DMS79 (cell line): ENCODE data around the gene SMU1.
A peak's percentile ranks its signal among the peaks of the same experiment; 100 is the strongest.

Source experiments
- DNase-seq: peaks from one replicate; lab custom pipeline; 2025; lab: John Stamatoyannopoulos, UW

Gene SMU1

DNA sequence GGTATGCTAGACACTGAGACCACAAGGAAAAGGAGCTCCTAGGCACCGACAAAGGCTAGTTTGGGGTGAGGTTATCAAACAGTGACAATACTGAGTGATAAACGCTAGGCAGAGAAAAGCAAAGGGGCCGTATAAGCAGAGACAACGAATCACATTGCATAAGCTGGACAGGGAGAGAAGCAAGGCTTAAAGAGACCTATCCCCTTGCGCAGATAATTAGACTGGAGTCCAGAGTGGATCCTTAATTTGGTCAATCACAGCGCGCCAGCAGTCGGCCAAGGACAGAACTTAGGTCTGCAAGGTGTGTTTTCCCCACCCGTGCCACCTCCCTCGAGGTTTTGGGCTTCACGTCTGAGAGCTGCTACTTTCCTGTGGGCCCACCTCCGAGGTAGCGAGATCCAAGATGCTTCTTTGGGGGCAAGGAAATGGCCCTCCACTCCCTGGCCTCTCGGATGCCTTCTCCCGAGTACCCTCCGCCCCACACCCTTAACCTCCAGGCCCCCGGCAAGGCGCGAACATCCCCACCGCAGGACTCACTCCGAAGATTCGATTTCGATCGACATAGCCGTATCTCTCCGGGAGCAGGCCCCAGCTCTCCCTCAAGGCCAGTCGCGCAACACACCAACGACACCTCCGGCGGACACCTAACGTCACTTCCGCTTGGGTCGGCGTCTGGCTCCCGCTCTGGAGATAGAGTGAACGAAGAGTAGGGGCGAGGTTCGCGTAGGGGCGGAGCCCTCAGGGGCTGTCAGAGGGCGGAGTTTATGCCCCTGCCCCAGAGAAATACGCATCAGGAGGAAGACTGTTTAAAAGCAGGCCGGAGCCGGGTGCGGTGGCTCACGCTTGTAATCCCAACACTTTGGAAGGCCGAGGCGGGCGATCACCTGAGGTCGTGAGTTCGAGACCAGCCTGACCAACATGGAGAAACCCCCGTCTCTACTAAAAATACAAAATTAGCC is at the start of gene SMU1:
Gene SMU1, minus strand, starts transcription at position 629 of the 959 bp plus-strand sequence. Its CDS starts 66 bp downstream, at position 563.
- peak; percentile 96 for DNase-seq

DNA sequence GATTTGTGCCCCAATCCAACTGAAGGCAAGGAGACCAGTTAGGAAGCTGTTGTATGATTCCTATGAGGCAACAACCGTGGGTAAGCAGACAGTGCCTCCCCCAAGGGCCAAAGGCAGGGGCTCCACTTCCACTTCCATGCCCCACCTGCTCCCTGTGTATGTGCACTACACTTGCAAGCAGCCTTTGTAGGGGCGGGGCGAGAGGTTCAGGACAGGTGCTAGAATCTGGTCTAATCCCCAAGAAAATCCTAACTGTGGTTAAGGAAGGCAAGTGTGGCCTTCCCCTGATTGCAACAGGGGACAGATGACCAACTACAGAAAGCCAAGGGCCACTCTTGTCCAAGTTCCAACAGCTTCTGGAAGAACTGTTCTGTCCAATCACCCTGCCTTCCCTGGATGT is 49.0 kb upstream of the SMU1 start:
- no peak for DNase-seq

DNA sequence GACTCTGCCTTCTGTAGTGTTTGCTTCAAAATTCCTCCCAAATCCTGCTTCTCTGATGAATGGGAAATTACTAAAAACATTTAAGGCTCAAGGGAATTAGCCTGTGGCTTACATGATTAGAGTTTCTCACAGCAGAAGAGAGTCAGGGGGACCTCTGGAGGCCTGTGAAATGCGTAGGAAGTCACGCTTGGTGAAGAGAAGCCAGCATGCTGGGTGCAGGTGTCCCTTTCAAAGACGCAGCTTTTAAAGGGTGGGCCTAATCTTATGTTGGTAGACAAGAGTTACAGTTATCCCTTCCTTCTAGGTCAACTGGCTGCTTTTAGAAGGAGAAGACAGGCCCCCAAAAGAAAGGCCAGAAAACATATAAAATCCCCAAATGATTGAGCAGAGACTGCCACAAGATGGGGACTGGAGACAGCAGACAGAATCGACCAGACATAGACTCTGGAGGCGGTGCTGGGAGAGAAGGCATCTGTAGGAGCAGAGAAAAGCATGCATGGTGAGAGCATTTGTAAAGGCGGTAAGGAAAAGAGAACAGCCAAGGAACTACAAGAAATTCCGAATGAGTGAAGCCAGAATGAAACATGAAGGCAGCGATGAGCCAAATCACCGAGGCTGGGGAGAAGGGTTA is 48.4 kb upstream of the SMU1 start:
- no peak for DNase-seq

DNA sequence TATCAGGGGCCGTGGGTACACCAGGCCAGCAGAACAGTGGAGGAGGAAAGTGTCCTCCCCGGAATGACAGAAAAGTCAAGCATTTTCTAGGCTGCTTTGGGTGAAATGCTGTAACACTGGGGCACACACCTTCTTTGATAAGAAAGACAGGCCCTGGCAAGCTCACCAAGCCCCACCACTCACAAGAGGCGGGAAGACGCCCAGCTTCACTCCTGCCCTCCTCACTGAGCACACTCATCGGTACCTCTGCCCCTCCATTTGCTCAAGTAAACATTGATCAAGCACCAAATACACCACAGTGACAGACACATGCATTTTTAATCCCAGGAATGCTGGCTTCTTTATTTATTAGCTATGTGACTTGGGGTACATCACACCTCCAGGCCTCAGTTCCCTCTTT is 47.6 kb upstream of the SMU1 start:
- DNase-seq: no peak

DNA sequence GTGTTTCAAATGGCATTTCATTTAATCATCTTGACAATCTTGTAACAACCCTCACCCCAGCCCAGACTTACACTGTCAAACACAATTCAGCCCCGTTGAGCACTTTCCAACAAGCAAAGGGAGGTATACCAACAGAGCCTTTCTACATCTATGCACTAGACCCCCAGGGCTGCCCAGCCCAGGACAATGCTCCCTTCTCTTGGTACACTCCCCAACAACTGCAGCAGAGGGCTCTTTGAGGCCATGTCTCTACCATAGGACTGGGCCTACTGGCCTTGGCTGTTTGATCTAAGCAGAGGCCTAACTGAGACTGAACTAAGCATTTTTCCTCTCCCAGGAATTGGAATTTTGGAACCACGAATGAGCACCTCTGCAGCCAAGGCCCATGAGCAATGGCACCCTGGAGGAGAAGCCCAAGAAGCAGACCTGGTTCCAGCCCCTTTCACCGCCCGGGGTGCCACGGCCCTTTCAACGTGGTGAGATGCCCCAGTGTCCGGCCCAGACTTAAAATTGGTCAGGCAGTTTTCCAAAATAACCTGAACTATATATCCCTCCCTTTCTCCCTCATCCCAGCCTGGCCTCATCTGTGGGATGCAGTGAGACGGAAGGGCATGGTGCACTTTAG is 47.0 kb upstream of the SMU1 start:
- no peak for DNase-seq

DNA sequence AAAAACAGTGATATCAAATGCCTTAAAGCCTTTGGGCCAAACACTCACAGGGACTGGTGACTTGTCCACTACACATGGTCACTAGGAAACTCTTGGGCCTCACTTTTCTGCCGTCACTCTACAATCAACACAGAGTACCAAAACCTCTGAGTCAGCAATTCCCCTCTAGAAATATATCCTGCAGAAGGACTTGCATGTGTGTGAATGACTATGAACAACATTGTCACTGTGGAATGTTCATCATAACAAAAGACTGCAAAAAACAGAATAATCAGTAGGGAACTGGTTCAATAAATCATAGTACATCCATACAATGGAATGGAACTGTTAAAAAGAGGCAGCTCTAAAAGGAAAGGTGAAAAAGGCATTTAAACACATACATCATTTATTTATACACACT is 44.1 kb upstream of the SMU1 start:
- no peak for DNase-seq

DNA sequence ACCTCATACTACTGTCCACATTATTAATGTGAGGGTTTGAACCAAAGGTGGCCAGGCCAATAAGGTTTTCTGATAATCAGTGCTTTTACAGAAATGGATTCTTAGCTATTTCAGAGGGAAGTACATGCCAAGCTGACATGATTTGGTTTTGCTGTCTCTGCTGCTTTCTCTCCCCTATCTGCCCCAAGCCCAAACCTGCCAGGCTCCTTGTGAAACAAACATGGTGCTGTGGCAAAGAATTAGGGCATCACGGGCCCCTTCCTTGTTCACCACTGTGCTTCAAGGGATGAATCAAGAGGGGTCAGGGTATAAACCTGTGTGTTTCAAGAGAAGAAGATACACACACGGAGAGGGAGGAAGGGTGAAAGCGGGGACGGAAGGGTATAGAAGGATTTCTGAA is 41.3 kb upstream of the SMU1 start:
- DNase-seq: no peak

DNA sequence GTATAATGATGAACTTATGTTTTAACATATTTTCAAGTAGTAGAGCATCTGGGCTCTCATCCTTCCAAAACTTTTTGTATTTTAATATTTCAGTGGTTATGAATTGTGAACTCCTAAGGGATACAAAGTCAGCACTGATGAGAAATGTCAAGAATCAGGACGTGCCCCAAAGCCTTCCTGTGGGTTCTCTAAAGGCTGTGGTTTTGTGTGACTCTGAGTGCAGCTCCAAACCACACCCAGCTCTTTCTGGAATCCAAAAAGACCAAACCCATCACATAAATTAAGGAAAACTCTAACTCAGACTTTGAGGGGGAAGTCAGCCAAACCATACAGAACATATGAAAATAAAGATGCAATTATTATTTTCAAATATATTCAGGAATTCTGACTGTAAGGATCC is 40.8 kb upstream of the SMU1 start:
- no peak for DNase-seq

DNA sequence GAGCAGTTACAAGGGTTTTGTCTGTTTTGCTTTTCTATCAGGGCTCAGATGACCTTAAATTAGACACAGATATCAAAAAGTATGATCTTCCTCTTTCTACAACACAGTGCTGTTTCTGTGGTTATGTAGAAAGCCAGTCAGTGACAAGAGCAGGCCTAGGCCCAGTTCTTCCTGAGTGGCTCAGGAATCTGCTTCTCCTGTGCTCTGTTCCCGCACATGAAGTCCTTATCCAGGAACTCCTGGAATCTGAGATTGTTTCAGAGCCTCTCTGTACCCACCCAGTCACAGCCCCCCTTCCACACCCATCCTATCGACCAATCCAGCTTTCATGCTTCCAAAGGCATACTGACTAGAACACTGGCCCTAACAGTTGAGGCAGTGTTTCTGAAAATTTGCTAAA is 40.4 kb upstream of the SMU1 start:
- no peak for DNase-seq

DNA sequence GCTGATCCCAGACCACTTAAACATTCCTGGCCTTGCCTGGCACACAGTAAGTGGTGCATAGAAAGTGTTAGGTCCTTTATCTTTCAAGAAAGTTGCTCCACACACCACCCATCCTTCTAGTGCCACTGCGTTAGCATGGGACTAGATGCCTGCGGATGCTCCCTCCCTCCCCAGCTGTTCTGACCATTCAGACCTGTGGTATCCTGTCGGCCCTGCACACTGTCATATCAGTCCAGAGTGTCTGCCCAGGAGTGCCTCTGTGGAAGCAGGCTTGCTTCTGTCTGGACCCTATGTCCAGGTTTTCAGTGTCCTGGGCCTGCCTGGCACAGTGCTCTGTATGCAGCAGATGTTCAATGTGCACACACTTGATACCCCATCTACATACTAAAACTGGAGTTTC is 38.3 kb upstream of the SMU1 start:
- no peak for DNase-seq

DNA sequence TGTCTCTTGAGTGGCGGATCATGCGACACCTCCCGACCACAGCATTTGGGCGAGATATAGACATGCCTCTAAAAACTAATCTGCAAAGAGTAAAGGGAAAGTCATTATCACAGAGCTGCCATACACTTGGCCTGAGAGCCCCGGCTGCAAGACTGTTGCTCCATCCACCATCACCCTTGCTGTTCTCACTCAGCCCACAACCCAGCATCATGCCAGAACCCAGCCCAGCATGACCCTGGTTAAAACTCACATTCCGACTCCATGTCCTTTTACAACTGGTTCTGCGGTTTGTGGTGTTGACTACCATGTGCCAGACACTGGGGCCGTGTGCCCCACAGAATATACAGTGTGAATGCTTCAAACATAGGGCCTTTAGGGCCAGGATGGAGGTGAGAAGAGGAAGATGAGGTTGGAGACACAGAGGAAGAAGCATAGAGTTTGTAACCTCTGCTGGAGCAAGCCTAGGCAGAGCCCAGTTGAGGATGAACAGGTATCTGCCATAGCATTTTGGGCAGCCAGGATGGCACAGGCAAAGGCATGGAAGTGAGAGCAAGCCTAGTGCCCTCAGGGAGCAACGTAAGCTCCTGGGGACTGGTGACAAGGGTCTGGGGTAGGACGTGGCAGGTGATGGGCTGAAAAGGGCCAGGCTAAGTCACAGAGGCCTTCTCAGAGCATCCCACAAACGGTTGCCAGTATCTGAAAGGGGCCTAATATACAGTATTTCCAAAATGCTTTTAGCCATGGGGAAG is 37.5 kb upstream of the SMU1 start:
- DNase-seq: no peak

DNA sequence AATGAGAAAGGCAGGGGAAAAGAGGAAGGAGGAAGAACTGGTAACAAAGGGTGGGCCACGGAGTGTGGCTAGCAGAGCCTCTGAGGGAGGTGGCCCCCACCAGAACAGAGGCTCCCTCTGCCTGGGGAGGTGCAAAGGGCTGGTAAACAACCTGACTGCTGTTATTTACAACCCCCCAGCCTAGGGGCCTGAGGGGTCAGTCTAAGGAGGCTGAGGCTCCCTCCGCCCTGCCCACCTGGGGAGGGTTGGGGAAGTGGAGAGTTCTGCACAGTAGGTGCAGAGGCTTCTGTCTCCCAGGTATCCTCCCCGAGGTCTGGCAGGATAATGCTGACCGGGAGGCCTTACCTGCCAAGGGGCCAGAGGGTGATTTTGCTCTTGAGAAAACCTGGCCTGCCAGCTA is 35.6 kb upstream of the SMU1 start:
- no peak for DNase-seq

DNA sequence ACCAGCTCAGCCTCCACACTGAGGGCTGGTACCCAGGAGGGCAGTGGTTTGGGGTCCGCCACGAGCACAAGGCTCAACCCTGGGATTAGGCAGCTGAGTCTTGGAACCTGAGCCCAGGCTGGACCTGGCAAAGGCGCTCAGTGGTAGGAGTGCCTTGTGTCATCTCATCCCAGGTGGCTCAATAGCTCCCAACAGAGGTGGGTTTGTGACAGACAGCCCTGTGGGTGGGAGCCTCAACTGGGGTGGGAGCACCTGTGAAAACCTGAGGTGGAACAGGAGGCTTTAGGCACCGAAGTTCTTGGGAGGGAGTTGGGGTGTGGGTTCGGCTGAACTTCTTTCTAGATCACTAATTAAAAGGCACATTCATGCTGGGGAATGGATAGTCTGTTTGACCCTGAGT is 35.2 kb upstream of the SMU1 start:
- no peak for DNase-seq

DNA sequence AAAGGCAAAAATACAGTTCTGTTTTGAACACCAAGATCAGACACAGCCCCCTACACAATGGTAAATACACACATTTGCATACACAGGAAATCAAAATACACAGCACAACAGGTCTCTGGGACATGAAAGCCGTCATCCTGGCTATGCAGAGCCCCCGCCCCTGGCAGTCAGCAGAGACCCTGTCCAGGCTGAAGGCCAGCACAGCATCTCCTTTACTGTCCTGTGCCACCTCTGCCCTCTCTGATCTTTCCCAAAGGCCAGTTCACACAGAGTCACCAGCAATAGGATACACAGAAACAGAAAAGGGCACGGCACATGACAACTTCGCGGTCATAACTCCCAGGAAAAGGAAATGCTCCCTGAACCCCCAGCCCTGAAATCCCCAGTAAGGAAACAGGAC is 34.2 kb upstream of the SMU1 start:
- DNase-seq: no peak

DNA sequence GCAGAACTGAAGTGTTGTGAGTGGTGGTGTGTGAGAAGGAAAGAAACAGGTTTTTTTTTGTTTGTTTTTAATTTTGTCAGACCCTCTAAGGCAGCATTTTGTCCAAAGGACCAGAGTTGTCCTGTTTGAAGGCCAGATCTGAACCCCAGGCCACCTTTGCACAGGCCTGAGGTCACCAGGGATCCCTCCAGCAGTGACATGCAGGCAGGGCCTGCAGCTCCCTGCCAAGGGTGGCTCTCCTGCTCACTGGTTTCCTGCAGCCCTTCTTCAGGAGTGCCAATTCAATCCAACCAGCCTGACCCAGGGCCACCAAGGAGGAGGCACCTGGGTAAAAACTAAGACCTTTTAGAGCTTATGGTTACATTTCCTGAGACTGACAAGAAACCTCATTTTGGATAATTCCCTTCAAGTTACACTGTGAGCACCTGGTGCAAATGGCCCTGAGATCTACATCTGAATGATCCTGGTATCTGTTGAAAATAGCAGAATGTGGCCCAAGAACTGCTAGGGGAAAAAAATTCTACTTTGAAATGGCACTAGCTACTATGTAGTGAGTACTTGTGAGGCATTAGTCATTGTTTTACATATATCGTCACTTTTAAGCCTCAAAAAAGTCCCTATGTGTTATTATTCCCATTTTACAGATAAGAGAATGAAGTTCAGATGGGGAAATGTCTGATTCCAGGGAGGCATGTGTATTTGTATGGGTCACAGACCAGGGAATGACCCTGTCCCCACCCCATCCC is 33.5 kb upstream of the SMU1 start:
- no peak for DNase-seq

DNA sequence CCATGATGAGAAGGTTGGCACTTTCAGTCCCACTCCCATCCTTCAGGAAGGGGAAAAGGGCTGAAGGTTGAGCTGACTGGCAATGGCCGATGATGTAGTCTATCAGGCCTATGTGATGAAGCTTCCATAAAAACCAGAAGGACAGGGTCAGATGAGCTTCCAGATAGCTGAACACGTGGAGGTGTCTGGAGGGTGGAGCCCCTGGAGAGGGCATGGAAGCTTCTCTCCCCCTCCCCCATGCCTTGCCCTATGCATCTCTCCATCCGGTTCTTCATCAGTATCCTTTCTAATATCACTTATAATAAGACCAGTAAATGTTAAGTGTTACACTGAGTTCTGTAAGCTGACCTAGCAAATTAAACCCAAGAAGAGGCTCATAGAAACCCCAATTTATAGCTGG is 32.6 kb upstream of the SMU1 start:
- no peak for DNase-seq

DNA sequence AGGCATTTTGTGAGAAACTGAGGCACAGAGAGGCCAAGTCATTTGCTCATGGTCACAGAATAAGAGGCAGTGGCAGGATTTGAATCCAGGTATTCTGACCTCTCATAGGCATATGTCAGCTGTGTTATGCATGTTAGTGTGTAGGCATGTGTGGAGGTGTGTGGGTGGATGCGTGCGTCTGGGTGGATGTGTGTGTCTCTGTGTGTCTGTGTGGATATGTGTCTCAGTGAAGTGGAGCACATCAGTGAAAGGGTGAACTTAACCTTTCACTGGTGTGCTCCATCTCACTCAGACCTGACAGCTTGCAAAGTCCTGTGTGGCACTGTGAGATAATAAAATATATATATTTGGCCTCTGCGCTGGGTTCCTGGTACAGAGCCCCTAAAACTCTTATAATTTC is 32.0 kb upstream of the SMU1 start:
- no peak for DNase-seq

DNA sequence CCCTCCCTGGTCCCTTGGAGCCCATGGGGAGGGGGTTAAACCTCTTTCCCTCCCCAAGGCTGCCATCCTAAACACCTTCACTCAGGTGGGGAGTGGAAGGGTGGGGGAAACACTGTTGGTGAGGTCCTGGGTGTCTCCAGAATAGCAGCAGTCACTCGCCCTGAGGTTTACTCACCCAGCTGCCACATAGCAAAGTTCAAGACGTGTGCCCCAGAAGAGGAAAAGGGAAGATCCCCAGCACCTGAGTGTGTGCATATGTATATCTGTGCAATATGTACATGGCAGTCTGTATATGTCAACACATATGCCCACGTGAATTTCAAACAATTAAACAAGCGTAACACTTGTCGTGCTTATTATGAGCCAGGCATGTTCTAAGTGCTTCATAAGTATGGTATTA is 31.3 kb upstream of the SMU1 start:
- DNase-seq: no peak

DNA sequence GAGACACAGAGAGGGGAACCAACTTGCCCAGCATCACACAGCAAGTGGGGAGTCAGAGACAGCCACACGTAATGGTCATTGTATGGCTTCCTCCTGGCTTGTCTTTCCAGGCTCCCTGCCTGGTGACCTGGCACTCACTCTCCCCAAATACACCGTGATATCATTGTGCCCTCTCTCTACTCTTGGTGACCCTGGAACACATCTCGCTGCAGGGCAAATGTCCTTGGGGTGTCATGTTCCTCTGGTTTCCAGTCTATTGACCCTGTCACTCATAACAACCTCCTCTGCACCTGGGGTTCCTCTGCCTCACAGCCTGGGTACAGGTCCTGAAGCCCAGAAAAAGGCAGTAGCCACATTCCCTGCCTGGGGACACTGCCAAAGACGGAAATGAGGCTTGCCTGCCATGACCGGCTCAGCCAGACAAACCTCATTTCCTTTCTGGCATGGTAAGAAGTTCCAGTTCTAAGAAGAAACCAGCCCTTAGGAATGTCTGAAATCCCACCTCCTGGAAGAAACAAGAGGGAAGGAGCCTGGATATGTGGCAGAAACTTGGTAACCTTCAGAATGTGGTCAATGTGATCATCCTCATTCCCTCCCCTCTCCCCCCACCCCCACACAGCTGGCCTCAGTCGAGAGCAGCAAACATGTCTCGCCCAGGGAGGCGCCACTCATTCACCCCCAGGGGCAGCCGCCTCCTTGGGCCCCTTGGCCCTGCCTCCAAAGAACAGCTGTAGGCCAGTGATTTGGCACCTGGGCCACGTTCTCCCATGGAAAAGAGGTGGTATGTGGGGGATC is 30.6 kb upstream of the SMU1 start:
- no peak for DNase-seq

DNA sequence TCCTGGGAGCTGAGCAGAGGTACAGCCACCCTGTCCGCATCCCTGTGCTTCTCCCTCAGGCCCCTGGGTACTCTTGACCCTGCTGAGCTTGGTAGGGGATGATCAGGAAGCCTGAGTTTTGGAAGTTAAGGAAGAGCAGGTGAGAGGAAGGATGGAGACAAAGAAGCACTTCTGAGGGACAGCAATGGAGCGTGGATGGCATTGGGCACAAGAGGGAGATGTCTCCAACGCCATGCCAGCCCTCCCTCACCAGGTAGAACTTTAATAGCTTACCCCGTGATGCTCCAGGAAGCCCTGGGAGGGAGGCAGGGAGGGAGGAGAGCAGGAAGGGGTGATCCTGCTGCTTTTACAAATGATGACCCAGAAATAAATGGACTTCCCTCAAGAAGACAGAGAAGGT is 29.9 kb upstream of the SMU1 start:
- DNase-seq: no peak

DNA sequence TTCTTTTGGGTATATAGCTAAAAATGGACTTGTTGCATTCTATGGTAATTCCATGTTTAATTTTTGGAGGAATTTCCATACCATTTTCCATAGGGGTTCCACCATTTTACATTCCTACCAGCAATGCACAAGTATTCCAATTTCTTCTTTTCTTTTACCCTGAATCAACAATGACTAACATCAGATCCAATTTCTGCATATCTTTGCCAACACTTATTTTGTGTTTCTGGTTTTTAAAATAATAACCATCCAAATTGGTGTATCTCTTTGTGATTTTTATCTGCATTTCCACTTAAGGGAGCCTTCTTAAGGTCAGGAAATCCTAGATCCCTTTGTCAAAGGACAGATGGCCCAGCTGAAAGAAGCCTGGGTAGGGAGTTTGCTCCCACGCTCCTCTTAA is 29.5 kb upstream of the SMU1 start:
- DNase-seq: no peak
